ENCODE data around the gene OPN4.
"Not testable (repeated sequence)": the region's sequence is repeated elsewhere in the genome, so short reads cannot be mapped to it uniquely, and the experiment has no call there.

OPN4 gene

DNA sequence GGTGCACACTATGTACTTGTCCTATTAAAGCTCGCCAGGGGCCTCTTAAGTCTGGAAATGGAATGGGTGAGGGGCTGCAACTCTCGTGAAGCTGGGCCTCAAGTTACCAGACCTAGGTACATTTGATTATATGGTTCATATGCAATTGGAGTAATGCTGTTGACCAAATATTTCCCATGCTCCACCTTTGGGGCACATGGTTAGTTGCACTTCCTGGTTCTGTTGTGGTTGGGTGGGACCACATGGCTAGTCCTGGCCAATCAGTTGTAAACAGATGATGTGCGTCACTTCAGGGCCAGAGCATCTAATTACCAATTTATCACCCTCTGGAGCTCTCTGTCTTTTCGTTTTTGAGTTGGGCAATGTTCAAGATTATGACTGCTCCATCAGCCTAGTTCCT, 39.5 kb upstream of the OPN4 start:
- no peak overlapping the region for H3K9ac ChIP-seq (ENCODE audit: low read depth, low read length, poor library complexity, severe bottlenecking)
- no peak overlapping the region for H3K4me2 ChIP-seq (ENCODE audit: low read depth, low read length, poor library complexity, severe bottlenecking)
- no peak overlapping the region for H3K4me3 ChIP-seq (ENCODE audit: low read length, poor library complexity, severe bottlenecking)
- H3K9me3 ChIP-seq (ENCODE audit: insufficient read depth, low read depth, low read length): no peaks in the 10 kb centered on the region
- no peaks in the 10 kb centered on the region for H3K9me2 ChIP-seq (replicated peaks; ENCODE audit: low read depth, low read length)
- H3K27me3 ChIP-seq (ENCODE audit: insufficient read depth, low read length, poor library complexity, severe bottlenecking): no peaks in the 10 kb centered on the region
- H4K20me1 ChIP-seq (ENCODE audit: insufficient read depth, low read length, poor library complexity, severe bottlenecking): no peaks in the 10 kb centered on the region
- no peak overlapping the region for H2AFZ ChIP-seq (ENCODE audit: low read length)
- no peaks in the 10 kb centered on the region for H3F3A ChIP-seq (ENCODE audit: low read depth)
- no peaks in the 10 kb centered on the region for H3K79me2 ChIP-seq (ENCODE audit: insufficient read depth, low read length)
- TF ChIP-seq, protein P1, sequence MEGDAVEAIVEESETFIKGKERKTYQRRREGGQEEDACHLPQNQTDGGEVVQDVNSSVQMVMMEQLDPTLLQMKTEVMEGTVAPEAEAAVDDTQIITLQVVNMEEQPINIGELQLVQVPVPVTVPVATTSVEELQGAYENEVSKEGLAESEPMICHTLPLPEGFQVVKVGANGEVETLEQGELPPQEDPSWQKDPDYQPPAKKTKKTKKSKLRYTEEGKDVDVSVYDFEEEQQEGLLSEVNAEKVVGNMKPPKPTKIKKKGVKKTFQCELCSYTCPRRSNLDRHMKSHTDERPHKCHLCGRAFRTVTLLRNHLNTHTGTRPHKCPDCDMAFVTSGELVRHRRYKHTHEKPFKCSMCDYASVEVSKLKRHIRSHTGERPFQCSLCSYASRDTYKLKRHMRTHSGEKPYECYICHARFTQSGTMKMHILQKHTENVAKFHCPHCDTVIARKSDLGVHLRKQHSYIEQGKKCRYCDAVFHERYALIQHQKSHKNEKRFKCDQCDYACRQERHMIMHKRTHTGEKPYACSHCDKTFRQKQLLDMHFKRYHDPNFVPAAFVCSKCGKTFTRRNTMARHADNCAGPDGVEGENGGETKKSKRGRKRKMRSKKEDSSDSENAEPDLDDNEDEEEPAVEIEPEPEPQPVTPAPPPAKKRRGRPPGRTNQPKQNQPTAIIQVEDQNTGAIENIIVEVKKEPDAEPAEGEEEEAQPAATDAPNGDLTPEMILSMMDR (conservative IDR thresholded peaks at IDR 0.05; ENCODE audit: low read length): no peak
- TF ChIP-seq EZH2phosphoT487 (IDR thresholded peaks at IDR 0.05; ENCODE audit: borderline replicate concordance): no peak
- no peaks in the 10 kb centered on the region for H3K36me3 ChIP-seq (ENCODE audit: insufficient read depth, low read length)
- H3K4me1 ChIP-seq (ENCODE audit: insufficient read depth, low read length, poor library complexity, severe bottlenecking): no peaks in the 10 kb centered on the region

DNA sequence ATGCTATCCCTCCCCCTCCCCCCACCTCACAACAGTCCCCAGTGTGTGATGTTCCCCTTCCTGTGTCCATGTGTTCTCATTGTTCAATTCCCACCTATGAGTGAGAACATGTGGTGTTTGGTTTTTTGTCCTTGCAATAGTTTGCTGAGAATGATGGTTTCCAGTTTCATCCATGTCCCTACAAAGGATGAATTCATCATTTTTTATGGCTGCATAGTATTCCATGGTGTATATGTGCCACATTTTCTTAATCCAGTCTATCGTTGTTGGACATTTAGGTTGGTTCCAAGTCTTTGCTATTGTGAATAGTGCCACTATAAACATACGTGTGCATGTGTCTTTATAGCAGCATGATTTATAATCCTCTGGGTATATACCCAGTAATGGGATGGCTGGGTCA, 37.1 kb upstream of the OPN4 start:
- H2AFZ ChIP-seq (ENCODE audit: low read length); H3K4me1 ChIP-seq (ENCODE audit: insufficient read depth, low read length, poor library complexity, severe bottlenecking); H3K9me2 ChIP-seq (replicated peaks; ENCODE audit: low read depth, low read length); H3K9ac ChIP-seq (ENCODE audit: low read depth, low read length, poor library complexity, severe bottlenecking); H3F3A ChIP-seq (ENCODE audit: low read depth); H3K27me3 ChIP-seq (ENCODE audit: insufficient read depth, low read length, poor library complexity, severe bottlenecking); H4K20me1 ChIP-seq (ENCODE audit: insufficient read depth, low read length, poor library complexity, severe bottlenecking); H3K9me3 ChIP-seq (ENCODE audit: insufficient read depth, low read depth, low read length); H3K4me3 ChIP-seq (ENCODE audit: low read length, poor library complexity, severe bottlenecking); H3K79me2 ChIP-seq (ENCODE audit: insufficient read depth, low read length); H3K36me3 ChIP-seq (ENCODE audit: insufficient read depth, low read length); H3K4me2 ChIP-seq (ENCODE audit: low read depth, low read length, poor library complexity, severe bottlenecking): not testable (repeated sequence)

DNA sequence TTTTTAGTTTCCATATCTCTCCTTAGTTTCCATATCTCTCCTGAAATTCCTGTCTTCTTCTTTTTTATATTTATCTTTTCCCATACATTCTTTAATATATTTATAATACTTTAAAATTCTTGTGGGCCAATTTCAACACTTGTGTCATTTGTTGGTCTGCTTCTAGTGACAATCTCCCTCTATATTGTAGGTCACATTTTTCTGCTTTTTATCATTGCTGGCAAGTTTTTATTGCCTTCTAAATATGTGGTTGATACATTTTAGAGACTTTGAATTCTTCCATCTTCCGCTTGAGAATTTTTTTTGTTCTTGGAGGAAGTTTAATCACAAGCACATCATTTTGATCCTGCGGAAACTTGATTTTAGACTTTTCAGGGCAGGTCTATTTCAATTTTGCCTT, 26.0 kb upstream of the OPN4 start:
- no peaks in the 10 kb centered on the region for H3K4me1 ChIP-seq (ENCODE audit: insufficient read depth, low read length, poor library complexity, severe bottlenecking)
- TF ChIP-seq, protein P1 (conservative IDR thresholded peaks at IDR 0.05; ENCODE audit: low read length): no peak
- TF ChIP-seq EZH2phosphoT487 (IDR thresholded peaks at IDR 0.05; ENCODE audit: borderline replicate concordance): no peak
- no peaks in the 10 kb centered on the region for H3F3A ChIP-seq (ENCODE audit: low read depth)
- no peaks in the 10 kb centered on the region for H3K9me2 ChIP-seq (replicated peaks; ENCODE audit: low read depth, low read length)
- no peaks in the 10 kb centered on the region for H3K9me3 ChIP-seq (ENCODE audit: insufficient read depth, low read depth, low read length)
- H3K9ac ChIP-seq (ENCODE audit: low read depth, low read length, poor library complexity, severe bottlenecking): no peak overlapping the region
- H4K20me1 ChIP-seq (ENCODE audit: insufficient read depth, low read length, poor library complexity, severe bottlenecking): no peaks in the 10 kb centered on the region
- no peaks in the 10 kb centered on the region for H3K79me2 ChIP-seq (ENCODE audit: insufficient read depth, low read length)
- no peak overlapping the region for H3K4me3 ChIP-seq (ENCODE audit: low read length, poor library complexity, severe bottlenecking)
- H3K27me3 ChIP-seq (ENCODE audit: insufficient read depth, low read length, poor library complexity, severe bottlenecking): no peaks in the 10 kb centered on the region
- H2AFZ ChIP-seq (ENCODE audit: low read length): no peak overlapping the region
- H3K36me3 ChIP-seq (ENCODE audit: insufficient read depth, low read length): no peaks in the 10 kb centered on the region
- no peak overlapping the region for H3K4me2 ChIP-seq (ENCODE audit: low read depth, low read length, poor library complexity, severe bottlenecking)

DNA sequence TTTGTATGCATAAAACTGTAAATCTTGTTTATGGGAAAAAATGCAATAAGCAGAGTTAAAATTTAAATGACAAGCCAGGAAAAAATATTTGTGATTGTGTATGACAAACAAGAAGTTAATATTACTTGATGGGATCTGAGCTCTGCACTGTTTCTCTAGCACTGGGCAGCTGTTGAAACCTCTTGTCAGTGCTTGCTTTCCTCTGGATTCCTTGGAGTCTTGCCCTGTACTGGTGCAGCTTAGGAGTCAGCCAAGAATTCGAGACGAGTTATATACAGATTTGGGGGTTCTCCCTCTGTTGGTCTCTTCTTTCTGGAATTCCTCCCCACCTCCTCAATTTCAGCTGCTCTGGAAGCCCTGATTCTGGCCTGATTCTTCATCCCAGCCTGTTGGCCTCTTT, 24.3 kb upstream of the OPN4 start:
- Histone ChIP-seq H3F3A (ENCODE audit: low read depth) (no peaks in the 10 kb centered on the region), H2AFZ (ENCODE audit: low read length) (no peak overlapping the region), H3K79me2 (ENCODE audit: insufficient read depth, low read length) (no peaks in the 10 kb centered on the region), H4K20me1 (ENCODE audit: insufficient read depth, low read length, poor library complexity, severe bottlenecking) (no peaks in the 10 kb centered on the region), H3K9ac (ENCODE audit: low read depth, low read length, poor library complexity, severe bottlenecking) (no peak overlapping the region), H3K4me3 (ENCODE audit: low read length, poor library complexity, severe bottlenecking) (no peak overlapping the region), H3K9me2 (replicated peaks; ENCODE audit: low read depth, low read length) (no peaks in the 10 kb centered on the region), H3K36me3 (ENCODE audit: insufficient read depth, low read length) (no peaks in the 10 kb centered on the region), H3K4me1 (ENCODE audit: insufficient read depth, low read length, poor library complexity, severe bottlenecking) (no peaks in the 10 kb centered on the region), H3K27me3 (ENCODE audit: insufficient read depth, low read length, poor library complexity, severe bottlenecking) (no peaks in the 10 kb centered on the region), H3K4me2 (ENCODE audit: low read depth, low read length, poor library complexity, severe bottlenecking) (no peak overlapping the region), H3K9me3 (ENCODE audit: insufficient read depth, low read depth, low read length) (no peaks in the 10 kb centered on the region)
- TF ChIP-seq, protein P1 (conservative IDR thresholded peaks at IDR 0.05; ENCODE audit: low read length): no peak
- TF ChIP-seq EZH2phosphoT487 (IDR thresholded peaks at IDR 0.05; ENCODE audit: borderline replicate concordance): no peak
